TTC549 (cell line): Measurements from ENCODE around the gene SLC38A6.
"Not testable (repeated sequence)": the region's sequence is repeated elsewhere in the genome, so short reads cannot be mapped to it uniquely, and the experiment has no call there.

ENCODE experiments used
- FAIRE-seq: peaks from 2 replicates; lab custom pipeline; 2012; peaks lifted over from hg19 to GRCh38; lab: Jason Lieb, UNC

The SLC38A6 gene

GRCh38 chr14:61063461-61063860 is 82.4 kb downstream of the SLC38A6 start:
- FAIRE-seq: no peak

- FAIRE-seq: no peak
These were observed 83.2 kb downstream of the SLC38A6 start for GRCh38 chr14:61064210-61064609.

- FAIRE-seq: no peak
These were observed 83.8 kb downstream of the SLC38A6 start for GRCh38 chr14:61064856-61065255.

GRCh38 chr14:61065656-61066055 is 84.6 kb downstream of the SLC38A6 start:
- FAIRE-seq: no peak

- FAIRE-seq: not testable (repeated sequence)
These were observed 91.4 kb downstream of the SLC38A6 start for GRCh38 chr14:61072442-61072841.

GRCh38 chr14:61074852-61075251 is 93.8 kb downstream of the SLC38A6 start:
- FAIRE-seq: no peak

GRCh38 chr14:61076556-61076955 is 95.5 kb downstream of the SLC38A6 start:
- no peak for FAIRE-seq

- no peak for FAIRE-seq
These were observed 96.4 kb downstream of the SLC38A6 start for GRCh38 chr14:61077437-61077836.

- no peak for FAIRE-seq
These were observed 97.1 kb downstream of the SLC38A6 start for GRCh38 chr14:61077951-61078720.

GRCh38 chr14:61080591-61081010 is 99.6 kb downstream of the SLC38A6 start:
- FAIRE-seq: no peak

- FAIRE-seq: no peak
These were observed 107.0 kb downstream of the SLC38A6 start for GRCh38 chr14:61088081-61088480.

- FAIRE-seq: no peak
These were observed 108.2 kb downstream of the SLC38A6 start for GRCh38 chr14:61089126-61089750.

- no peak for FAIRE-seq
These were observed 109.6 kb downstream of the SLC38A6 start for GRCh38 chr14:61090432-61091216.

- no peak for FAIRE-seq
These were observed 110.7 kb downstream of the SLC38A6 start for GRCh38 chr14:61091657-61092273.

- FAIRE-seq: not testable (repeated sequence)
These were observed 117.1 kb downstream of the SLC38A6 start for GRCh38 chr14:61098096-61098495.

GRCh38 chr14:61098721-61099120 is 117.7 kb downstream of the SLC38A6 start:
- FAIRE-seq: no peak

GRCh38 chr14:61099216-61099835 is 118.3 kb downstream of the SLC38A6 start:
- no peak for FAIRE-seq

GRCh38 chr14:61101803-61102548 is 120.9 kb downstream of the SLC38A6 start:
- no peak for FAIRE-seq
